HTERT RPE-1 (cell line): Measurements from ENCODE around the gene RBBP8NL.

ENCODE experiments used
- in situ Hi-C: fragments of 300-500 bp; cut with MboI; formaldehyde crosslinking; loops from 4 replicates; pipeline ENCODE4 v1.14.3; 2020; ENCODE audit warnings: low sequenced_read_pairs

The RBBP8NL gene

DNA sequence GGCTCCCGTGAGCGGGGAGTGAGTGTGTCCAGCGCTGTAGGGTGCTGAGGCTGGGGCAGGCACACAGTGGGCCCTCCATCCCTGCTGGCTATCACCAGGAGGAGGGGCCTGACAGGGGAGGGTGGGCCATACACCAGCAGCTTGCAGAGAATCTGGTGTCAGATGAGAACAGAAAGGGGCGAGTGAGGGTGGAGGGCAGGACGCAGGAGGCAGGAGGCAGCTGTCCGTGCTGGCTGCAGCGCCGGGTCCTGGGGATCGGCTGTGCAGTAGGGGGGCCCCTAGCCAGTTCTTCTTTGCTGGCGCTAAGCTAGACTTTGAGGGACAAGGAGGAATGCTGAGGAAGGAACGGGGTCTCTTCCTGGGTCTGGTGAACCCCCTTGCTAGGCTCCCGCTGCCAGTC, 18.7 kb downstream of the RBBP8NL start:
- in situ Hi-C loops: no loop called here

DNA sequence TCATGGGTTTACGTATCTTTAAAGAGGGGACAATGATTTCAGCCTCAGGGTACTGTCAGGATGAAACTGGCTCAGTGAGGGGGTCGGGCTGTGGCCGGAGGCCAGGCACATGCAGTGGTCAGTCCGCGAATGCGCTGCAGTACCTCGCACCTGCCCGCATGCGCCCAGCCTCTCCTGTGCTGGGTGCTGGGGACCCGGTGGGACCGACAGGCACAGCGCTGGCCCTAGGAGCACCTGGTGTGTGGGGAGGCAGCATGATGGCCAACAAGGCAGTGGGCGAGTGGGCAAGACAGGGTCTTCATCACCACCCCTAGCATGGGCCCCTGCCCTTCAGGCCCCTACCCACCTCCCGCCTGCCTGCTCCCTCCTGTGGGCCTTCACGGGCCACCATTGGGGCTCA, 19.3 kb downstream of the RBBP8NL start:
- in situ Hi-C loops: no loop called here

- in situ Hi-C loops: no loop called here
These were observed 19.9 kb downstream of the RBBP8NL start, which contains the start of gene CABLES2 for GRCh38 chr20:62407221-62407992. TSS of gene CABLES2 (minus strand) at chr20:62407285. CDS start at chr20:62407276, 9 bp downstream.

- in situ Hi-C loops: no loop called here
These were observed 20.6 kb downstream of the RBBP8NL start for GRCh38 chr20:62406635-62407176.

DNA sequence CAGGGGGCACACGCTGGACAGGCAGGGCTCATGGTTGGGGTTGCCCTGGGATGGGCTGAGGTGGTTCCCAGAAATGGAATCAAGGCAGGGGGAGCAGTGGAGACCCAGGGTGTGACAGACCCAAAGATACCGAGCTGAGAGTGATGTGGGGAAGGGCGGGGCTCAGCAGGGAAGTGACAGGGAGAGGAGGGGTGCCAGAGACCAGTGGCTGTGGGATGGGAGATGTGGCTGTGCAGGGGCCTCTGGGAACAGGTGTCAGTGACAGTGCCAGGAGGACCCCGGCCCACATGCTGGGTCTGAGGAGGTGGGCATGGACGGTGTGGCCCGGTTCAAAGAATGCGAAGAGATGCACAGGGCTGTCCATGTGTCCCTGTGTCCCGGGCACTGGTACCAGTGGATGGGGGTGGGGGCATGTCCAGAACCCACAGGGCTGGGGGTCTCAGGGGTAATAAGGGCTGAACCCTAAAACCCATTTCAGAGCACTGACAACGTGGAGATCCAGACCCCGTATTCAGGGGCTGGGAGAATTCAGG, 21.3 kb downstream of the RBBP8NL start:
- in situ Hi-C loops: no loop called here

GRCh38 chr20:62405108-62405980, 22.0 kb downstream of the RBBP8NL start:
- in situ Hi-C loops: no loop called here

GRCh38 chr20:62404761-62405107, 22.6 kb downstream of the RBBP8NL start:
- in situ Hi-C loops: no loop called here

DNA sequence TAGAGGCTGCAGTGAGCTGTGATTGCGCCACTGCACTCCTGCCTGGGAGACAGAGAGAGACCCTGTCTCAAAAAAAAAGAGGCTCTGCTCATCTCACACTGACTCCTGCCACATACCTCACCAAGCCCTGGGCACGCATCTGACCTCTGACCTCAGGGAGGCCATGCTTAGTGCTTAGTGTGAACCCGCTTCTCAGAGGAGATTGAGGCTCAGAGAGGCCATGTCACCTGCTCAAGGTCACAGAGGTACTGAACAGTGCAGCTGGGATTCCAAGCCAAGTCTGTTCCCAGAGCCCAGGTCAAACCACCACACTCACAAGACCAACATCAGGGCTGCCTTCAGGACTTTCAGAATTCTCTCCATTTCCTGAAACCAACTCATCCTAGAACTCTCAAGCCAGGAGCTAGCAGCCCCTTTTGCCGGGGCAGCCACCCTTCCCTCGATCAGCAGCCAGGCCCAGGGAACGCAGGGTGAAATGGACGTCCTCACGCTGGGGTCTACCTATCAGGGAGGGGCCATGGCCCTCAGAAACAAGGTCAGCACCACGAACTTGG, 23.1 kb downstream of the RBBP8NL start:
- in situ Hi-C loops: no loop called here

- in situ Hi-C loops: no loop called here
These were observed 24.0 kb downstream of the RBBP8NL start for GRCh38 chr20:62403331-62403730.

GRCh38 chr20:62402456-62403150, 24.7 kb downstream of the RBBP8NL start:
- in situ Hi-C loops: no loop called here

GRCh38 chr20:62401331-62401779, 26.0 kb downstream of the RBBP8NL start:
- in situ Hi-C loops: no loop called here

GRCh38 chr20:62400541-62400940, 26.8 kb downstream of the RBBP8NL start:
- in situ Hi-C loops: no loop called here

DNA sequence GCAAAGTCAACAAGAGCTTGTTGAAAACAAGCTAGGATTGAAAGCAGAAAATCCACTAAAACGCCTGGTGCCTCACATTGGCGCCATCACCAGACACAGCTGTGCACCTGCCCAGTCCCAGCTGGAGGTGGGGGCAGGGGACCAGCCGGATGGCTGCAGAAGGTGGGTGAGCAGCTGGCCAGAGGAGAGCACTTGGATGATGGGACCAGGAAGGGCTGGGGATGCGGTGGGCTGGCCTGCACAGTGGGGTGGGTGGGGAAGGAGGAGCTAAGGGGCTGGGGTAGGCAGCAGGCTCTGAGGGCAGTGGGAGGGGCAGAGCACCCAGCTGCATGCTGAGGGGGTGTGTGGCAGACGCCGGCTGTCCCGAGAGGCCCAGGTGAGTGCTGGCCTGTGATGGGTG, 27.3 kb downstream of the RBBP8NL start:
- in situ Hi-C loops: no loop called here

DNA sequence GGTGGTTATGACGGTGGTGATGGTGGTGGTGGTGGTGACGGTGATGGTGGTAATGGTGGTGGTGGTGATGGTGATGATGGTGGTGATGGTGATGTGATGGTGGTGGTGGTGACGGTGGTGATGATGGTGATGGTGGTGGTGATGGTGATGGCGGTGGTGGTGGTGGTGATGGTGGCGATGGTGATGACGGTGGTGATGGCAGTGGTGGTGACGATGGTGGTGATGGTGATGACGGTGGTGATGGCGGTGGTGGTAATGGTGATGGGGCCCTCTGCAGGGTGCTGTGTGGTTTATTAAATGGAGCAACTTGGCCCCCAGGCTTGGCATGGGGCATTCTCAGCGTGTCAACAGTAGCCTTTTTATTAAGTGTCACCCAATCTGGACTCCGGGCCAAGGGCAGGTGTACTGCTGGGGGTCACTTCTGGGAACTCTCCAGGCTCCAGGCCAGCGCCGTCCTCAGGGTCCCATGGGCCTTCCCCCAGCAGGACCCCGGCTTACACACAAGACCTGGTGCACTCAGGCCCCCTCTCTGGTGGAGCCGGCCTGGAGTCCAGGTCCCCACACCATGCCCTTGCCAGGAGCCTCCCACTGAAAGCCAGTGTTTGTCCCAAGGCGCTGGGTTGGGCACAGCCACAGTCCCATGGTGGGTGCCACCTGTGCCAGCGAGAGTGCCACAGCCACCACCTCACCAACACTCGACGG, 29.1 kb downstream of the RBBP8NL start:
- in situ Hi-C loops: no loop called here

DNA sequence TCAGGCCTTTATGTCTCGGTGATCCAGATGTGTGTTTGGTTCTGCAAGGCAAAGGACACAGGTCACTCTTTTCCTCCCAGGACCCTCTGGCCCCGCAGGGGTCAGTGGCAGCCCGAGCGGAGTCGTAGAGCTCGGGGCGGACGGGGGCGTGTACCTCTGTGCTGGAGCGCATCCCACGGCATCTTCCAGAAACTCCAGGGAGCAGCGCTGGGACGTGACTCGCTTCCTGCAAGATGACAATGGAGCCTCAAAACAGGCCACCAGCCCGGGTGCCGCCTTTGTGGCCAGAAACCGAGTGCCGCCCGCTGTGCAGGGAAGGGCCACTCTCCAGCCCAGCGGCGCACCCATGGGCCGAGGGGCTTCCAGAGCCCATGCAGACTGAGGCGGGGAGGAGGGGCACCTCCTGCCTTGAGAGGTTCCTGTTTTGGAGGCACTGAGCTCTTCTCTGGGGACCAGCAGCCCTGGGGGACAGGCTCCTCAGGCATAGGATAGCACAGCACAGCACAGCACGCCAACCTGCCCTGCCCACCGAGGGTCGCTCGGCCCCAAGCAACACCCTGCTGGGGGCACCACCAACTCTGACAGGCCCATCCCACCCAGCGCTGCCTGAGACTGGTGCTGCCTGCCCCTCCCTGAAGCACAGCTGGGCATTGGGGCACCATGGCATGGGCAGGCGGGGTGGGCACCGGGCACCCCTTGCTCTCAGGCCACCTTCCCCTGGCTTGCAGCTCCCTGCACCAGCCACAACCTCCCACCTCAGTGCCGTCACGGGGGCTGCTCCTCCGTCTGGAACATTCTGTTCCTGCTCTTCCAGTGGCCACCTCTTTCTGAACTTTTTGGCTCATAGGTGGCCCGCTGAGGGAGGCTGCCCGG, 30.7 kb downstream of the RBBP8NL start:
- in situ Hi-C loops: no loop called here

- in situ Hi-C loops: no loop called here
These were observed 31.8 kb downstream of the RBBP8NL start for GRCh38 chr20:62395311-62396242.

- in situ Hi-C loops: no loop called here
These were observed 32.8 kb downstream of the RBBP8NL start for GRCh38 chr20:62394248-62395245.
